ENCODE measurements around the gene TMEM45A. TPM values are rescaled to one million over a fixed set of nuclear protein-coding genes. Genes with fewer than 3 reads are reported as not detected.
"Not testable (repeated sequence)": the region's sequence is repeated elsewhere in the genome, so short reads cannot be mapped to it uniquely, and the experiment has no call there.

TMEM45A gene
- total RNA-seq, 2 donors from 2014 or later, result 0.17 to 0.65 TPM

DNA sequence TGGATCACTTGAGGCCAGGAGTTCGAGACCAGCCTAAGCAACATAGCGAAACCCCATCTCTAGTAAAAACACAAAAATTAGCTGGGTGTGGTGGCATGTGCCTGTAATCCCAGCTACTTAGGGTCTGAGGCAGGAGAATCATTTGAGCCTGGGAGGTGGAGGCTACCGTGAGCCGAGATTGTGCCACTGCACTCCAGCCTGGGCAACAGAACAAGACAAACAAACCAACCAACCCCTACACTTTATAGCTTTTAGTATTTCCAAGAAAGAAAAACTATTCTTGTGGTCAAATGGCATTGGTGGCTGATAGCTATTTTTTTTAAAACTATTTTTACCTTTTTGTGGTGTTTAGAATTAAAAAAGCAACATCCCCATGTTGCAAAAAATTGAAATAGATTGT, 7.2 kb downstream of the TMEM45A start:
- Mint-ChIP-seq H3K36me3 (ENCODE audit: low read depth) (peaks cover 3% of the 10 kb centered on the region), H3K27ac (no peak overlapping the region), H3K27me3 (peaks cover 28% of the 10 kb centered on the region), H3K4me3 (no peak overlapping the region), H3K4me1 (no peaks in the 10 kb centered on the region)
- DNase-seq, result no peak
- no peaks in the 10 kb centered on the region for H3K9me3 ChIP-seq (ENCODE audit: control insufficient read depth, low read length, poor library complexity, severe bottlenecking)
- no peak for ATAC-seq

DNA sequence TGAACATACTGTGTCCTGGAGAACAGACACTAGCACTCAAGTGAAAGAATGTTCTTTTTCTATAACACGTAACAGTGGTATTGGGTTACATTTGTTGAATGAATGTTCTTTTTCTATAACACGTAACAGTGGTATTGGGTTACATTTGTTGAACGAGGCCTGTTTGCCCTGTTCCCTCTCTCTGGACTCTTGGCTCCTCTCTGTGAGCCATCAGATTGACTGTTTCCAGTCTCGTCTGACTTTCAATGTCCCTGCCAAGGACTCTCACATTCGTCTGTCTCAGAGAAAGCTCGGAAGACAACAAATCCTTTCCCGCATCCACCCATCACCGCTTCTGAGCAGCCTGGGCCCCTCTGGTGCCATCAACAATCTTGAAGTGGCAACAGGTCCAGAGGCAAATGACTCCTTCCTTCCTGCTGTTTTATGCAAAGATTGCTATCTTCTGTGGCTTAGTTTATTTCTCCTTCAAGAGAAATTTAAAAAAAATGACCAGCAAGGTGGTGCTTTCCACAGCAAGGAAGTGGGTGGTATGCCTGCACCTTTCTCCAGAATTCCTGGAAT, 8.0 kb downstream of the TMEM45A start:
- H3K27me3 Mint-ChIP-seq, result peaks cover 35% of the 10 kb centered on the region

DNA sequence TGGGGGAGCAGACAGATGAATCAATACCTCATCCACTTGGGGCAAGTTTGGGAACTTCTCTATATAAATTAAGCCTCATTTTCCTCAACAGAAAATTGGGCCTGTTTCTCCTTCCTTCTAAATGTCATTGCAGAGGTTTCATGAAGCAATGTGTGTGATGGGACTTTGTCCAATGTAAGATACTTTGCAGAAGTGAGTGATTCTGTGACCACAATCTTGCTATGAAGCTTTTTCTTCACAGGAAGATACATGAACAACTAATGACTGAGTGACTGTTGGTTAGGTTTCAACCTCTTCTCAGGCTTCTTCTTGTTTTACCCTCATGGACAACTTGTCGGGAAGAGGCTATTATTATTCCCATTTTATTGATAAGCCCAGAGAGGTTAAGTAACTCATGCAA, 11.0 kb downstream of the TMEM45A start:
- DNase-seq (no peak), ATAC-seq (no peak)
- Mint-ChIP-seq H3K4me1 (no peaks in the 10 kb centered on the region), H3K4me3 (no peak overlapping the region), H3K27ac (no peak overlapping the region), H3K36me3 (ENCODE audit: low read depth) (peaks cover 5% of the 10 kb centered on the region), H3K27me3 (peaks cover 49% of the 10 kb centered on the region)
- no peaks in the 10 kb centered on the region for H3K9me3 ChIP-seq (ENCODE audit: control insufficient read depth, low read length, poor library complexity, severe bottlenecking)

More for the DNA sequence above, 8.0 kb downstream of the TMEM45A start:
- H3K27ac Mint-ChIP-seq, result no peak overlapping the region
- H3K36me3 Mint-ChIP-seq (ENCODE audit: low read depth), result peaks cover 2% of the 10 kb centered on the region
- ATAC-seq (no peak), DNase-seq (no peak)
- no peaks in the 10 kb centered on the region for H3K4me1 Mint-ChIP-seq
- no peak overlapping the region for H3K4me3 Mint-ChIP-seq
- no peaks in the 10 kb centered on the region for H3K9me3 ChIP-seq (ENCODE audit: control insufficient read depth, low read length, poor library complexity, severe bottlenecking)

DNA sequence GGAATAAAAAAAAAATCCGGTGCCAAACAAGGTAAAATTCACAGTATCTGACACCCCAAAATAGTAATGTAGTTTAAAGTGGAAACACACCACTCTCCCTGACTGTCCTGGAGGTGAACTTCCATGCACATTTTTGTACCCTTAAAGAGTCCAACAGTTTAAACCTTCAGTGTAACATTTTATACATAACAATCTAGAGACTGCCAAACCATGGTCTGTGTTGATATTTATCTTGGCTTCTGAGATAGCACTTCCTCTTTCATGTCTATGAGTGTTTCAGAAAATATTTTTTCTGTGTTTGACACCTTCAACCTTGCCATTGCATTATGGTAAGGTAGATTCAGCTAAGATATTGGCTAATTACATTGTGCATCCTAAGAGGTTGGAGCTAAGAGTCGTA, 13.9 kb downstream of the TMEM45A start:
- H3K4me3 Mint-ChIP-seq, result no peak overlapping the region
- H3K9me3 ChIP-seq (ENCODE audit: control insufficient read depth, low read length, poor library complexity, severe bottlenecking), result no peaks in the 10 kb centered on the region
- no peak overlapping the region for H3K27ac Mint-ChIP-seq
- ATAC-seq (no peak), DNase-seq (no peak)
- H3K4me1 Mint-ChIP-seq, result no peaks in the 10 kb centered on the region
- peaks cover 5% of the 10 kb centered on the region for H3K36me3 Mint-ChIP-seq (ENCODE audit: low read depth)
- H3K27me3 Mint-ChIP-seq, result peaks cover 49% of the 10 kb centered on the region

DNA sequence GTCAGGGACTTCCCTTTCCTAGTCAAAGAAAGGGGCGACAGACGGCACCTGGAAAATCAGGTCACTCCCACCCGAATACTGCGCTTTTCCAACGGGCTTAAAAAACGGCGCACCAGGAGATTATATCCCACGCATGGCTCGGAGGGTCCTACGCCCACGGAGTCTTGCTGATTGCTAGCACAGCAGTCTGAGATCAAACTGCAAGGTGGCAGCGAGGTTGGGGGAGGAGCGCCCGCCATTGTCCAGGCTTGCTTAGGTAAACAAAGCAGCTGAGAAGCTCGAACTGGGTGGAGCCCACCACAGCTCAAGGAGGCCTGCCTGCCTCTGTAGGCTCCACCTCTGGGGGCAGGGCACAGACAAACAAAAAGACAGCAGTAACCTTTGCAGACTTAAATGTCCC, 17.4 kb downstream of the TMEM45A start:
- not testable (repeated sequence) for H3K4me1 Mint-ChIP-seq; H3K36me3 Mint-ChIP-seq (ENCODE audit: low read depth); DNase-seq; H3K9me3 ChIP-seq (ENCODE audit: control insufficient read depth, low read length, poor library complexity, severe bottlenecking); H3K27ac Mint-ChIP-seq; ATAC-seq; H3K4me3 Mint-ChIP-seq
- H3K27me3 Mint-ChIP-seq, result peaks cover 28% of the 10 kb centered on the region

DNA sequence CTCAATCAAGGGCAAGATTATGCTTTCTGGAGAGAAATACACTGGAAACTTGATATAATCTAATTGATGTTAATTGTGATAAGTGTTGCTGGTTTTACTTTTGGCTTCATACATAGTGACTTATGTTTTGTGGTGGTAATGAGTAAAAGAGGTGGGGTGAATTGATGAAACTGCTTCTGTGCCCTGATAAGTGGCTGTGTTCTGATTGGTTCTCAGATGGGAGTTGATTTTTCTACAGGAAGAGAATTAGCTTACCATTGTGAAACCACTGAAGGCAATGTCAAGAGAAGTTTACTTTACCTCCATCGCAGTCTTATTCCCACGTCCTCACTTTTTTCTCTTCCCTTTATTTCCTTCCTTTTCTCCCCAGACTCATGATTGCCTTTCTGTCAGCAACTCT, 23.8 kb downstream of the TMEM45A start:
- H3K4me1 Mint-ChIP-seq, result peaks cover 2% of the 10 kb centered on the region
- ATAC-seq (no peak), DNase-seq (no peak)
- H3K36me3 Mint-ChIP-seq (ENCODE audit: low read depth), result no peaks in the 10 kb centered on the region
- H3K4me3 Mint-ChIP-seq, result no peak overlapping the region
- H3K27me3 Mint-ChIP-seq, result no peaks in the 10 kb centered on the region
- H3K27ac Mint-ChIP-seq, result no peak overlapping the region
- H3K9me3 ChIP-seq (ENCODE audit: control insufficient read depth, low read length, poor library complexity, severe bottlenecking), result no peaks in the 10 kb centered on the region

DNA sequence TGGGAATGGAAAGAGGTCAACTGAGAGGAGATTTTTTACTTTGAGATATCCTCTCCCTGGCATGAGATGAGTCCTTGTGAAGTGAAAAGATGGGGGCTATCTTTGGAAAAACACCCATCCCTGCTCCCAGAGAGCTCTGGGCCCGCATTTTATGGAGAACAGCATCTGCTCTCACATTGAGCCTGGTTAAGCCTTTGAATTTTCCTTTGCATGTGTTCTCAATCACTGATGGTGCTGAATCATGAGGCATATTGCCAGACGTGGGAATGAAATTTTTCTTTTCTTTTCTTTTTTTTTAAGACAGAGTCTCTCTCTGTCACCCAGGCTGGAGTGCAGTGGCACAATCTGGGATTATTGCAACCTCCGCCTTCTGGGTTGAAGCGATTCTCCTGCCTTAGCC, 24.4 kb downstream of the TMEM45A start:
- no peaks in the 10 kb centered on the region for H3K9me3 ChIP-seq (ENCODE audit: control insufficient read depth, low read length, poor library complexity, severe bottlenecking)
- H3K27ac Mint-ChIP-seq, result no peak overlapping the region
- peaks cover 6% of the 10 kb centered on the region for H3K4me1 Mint-ChIP-seq
- ATAC-seq (no peak), DNase-seq (no peak)
- H3K4me3 Mint-ChIP-seq, result no peak overlapping the region
- H3K27me3 Mint-ChIP-seq, result no peaks in the 10 kb centered on the region
- H3K36me3 Mint-ChIP-seq (ENCODE audit: low read depth), result no peaks in the 10 kb centered on the region

DNA sequence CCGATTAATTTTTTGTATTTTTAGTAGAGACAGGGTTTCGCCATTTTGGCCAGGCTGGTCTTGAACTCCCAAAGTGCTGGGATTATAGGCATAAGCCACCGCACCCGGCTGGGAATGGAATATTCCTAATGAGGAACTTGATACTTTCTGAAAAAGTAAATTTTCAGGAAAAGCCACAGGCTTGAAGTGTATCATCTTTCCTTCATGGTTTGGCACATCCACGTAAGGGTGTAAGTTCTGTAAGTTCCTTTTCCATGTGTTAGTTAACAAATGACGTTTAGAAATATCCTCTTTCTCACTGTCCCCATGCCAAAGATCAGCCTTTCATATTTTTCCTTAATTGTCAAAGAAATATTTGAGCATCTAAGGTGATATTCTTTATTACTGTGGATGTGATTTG, 24.9 kb downstream of the TMEM45A start:
- Mint-ChIP-seq H3K36me3 (ENCODE audit: low read depth) (no peaks in the 10 kb centered on the region), H3K4me3 (no peak overlapping the region), H3K27me3 (no peaks in the 10 kb centered on the region), H3K4me1 (peaks cover 6% of the 10 kb centered on the region), H3K27ac (no peak overlapping the region)
- H3K9me3 ChIP-seq (ENCODE audit: control insufficient read depth, low read length, poor library complexity, severe bottlenecking), result no peaks in the 10 kb centered on the region
- DNase-seq, result no peak
- ATAC-seq, result no peak

DNA sequence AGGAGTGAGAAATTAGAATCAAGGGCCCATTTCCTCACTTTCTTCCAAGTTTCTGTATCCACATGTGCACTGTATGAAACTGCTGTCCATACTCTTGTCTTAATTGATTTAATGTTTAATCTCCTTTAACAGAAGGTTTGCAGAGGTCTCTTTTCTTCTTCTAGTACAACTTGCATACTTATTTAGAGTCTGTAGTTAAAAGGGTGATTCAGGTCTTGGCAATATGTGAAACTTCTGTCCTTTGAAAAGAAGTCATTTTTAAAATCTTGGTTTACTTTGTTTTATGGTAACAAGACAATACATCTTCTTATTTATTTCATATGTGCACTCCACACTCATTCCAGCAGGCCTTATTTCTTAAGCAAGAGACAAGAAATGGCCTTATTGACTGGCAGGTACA, 25.8 kb downstream of the TMEM45A start:
- no peak for DNase-seq
- H3K4me1 Mint-ChIP-seq, result peaks cover 6% of the 10 kb centered on the region
- peak overlapping the region; percentile 10 for H3K4me3 Mint-ChIP-seq
- H3K36me3 Mint-ChIP-seq (ENCODE audit: low read depth), result no peaks in the 10 kb centered on the region
- no peak for ATAC-seq
- no peak overlapping the region for H3K27ac Mint-ChIP-seq
- H3K9me3 ChIP-seq (ENCODE audit: control insufficient read depth, low read length, poor library complexity, severe bottlenecking), result no peaks in the 10 kb centered on the region
- no peaks in the 10 kb centered on the region for H3K27me3 Mint-ChIP-seq

DNA sequence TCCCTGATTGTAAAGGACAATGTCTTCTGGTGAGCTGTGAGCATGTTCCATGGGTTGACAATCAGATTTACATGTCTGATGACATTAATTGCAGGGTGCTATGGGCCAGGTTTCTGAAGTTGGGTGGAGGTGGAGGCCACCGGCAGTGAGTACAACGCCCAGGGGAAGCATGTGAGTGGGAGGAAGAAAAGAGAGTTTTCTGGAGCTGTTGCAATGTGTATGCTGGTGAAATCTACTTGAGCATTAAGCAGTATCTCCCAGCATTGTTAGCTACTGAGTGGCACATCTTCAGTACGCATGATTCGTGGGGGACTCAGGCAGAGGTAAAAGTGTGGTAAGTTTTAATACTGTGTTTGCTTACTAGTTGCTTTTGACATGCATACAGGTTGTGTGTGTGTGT, 26.6 kb downstream of the TMEM45A start:
- Mint-ChIP-seq H3K36me3 (ENCODE audit: low read depth) (no peaks in the 10 kb centered on the region), H3K27me3 (no peaks in the 10 kb centered on the region), H3K4me3 (no peak overlapping the region), H3K27ac (no peak overlapping the region), H3K4me1 (peaks cover 6% of the 10 kb centered on the region)
- no peaks in the 10 kb centered on the region for H3K9me3 ChIP-seq (ENCODE audit: control insufficient read depth, low read length, poor library complexity, severe bottlenecking)
- DNase-seq (no peak), ATAC-seq (no peak)

DNA sequence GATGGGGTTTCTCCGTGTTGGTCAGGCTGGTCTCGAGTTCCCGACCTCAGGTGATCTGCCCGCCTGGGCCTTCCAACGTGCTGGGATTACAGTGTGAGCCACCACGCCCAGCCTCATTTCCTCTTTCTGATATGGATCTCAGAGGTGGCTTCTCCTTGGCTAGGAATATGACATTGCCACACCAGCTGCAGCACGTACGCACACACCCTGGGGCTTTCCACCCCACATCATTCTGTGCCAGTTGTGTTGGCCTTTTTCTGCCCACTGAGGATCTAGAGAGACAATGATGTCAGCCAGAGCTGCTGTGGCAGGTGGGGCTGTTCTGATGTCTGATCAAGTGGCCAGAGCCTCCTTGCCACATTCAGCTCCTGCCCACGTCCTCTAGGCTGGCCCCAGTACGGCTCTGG, 29.0 kb downstream of the TMEM45A start:
- Mint-ChIP-seq H3K4me1 (peaks cover 5% of the 10 kb centered on the region), H3K27ac (peak overlapping the region; percentile 8), H3K4me3 (no peak overlapping the region), H3K36me3 (ENCODE audit: low read depth) (no peaks in the 10 kb centered on the region), H3K27me3 (peaks cover 7% of the 10 kb centered on the region)
- DNase-seq, result no peak
- ATAC-seq, result peak; percentile 55
- no peaks in the 10 kb centered on the region for H3K9me3 ChIP-seq (ENCODE audit: control insufficient read depth, low read length, poor library complexity, severe bottlenecking)

DNA sequence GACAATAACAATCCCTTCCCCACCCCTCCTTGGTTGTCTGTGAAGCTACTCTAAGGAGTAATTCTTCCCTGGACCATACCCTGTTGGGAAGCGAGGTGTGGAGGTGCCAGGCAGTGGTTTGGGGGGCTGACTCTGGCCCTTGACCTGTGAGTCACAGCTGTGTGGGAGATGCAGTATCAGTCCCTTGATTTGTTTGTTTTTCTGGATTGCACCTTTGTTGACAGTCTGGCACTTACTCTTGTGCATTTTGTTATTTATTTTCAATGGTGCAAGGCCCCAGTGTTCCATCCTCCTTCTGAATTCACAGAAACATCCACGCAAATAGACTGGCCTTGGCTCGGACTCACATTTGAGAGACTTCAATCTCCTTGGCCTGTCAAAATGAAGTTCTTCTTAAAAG, 29.7 kb downstream of the TMEM45A start:
- H3K9me3 ChIP-seq (ENCODE audit: control insufficient read depth, low read length, poor library complexity, severe bottlenecking), result no peaks in the 10 kb centered on the region
- Mint-ChIP-seq H3K27ac (no peak overlapping the region), H3K4me1 (peaks cover 5% of the 10 kb centered on the region), H3K4me3 (no peak overlapping the region), H3K27me3 (peaks cover 7% of the 10 kb centered on the region), H3K36me3 (ENCODE audit: low read depth) (no peaks in the 10 kb centered on the region)
- DNase-seq (no peak), ATAC-seq (no peak)

DNA sequence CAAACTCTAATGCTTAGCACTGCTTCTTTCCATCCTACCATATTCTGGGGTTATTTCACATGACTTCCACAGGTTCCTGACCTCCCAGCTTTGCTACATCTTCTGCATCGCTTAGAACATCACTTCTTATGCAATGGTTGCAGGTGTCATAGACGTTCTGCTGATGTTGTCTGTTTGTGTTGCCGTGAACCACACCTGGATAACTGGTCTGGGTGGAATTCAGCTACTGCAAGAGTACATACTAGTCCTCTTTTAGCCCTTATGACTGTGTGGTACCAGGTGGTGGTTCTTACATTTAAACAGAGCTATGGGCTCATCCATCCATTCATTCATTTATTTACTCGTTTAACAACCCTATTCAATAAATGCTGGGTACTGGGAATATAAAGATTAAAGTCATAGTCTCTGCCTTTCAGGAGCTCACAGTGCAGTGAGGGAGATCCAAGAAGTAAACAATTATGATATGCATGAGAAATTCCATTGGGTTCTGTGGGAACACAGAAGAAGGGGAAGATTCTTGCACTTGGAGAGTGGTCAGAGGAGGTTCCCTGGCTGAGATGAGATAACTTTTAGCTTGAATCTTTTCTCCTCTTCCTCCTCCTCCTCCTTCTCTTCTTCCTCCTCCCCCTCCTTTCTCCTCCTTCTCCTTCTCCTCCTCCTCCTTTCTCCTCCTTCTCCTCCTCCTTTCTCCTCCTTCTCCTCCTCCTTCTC, 30.8 kb downstream of the TMEM45A start:
- H3K36me3 Mint-ChIP-seq (ENCODE audit: low read depth), result no peaks in the 10 kb centered on the region
- DNase-seq (no peak), ATAC-seq (no peak)
- no peak overlapping the region for H3K4me3 Mint-ChIP-seq
- H3K27ac Mint-ChIP-seq, result no peak overlapping the region
- no peaks in the 10 kb centered on the region for H3K9me3 ChIP-seq (ENCODE audit: control insufficient read depth, low read length, poor library complexity, severe bottlenecking)
- peaks cover 18% of the 10 kb centered on the region for H3K27me3 Mint-ChIP-seq
- peaks cover 5% of the 10 kb centered on the region for H3K4me1 Mint-ChIP-seq
